HUES6 (cell line): ENCODE measurements around the gene FHOD3.
"Not testable (repeated sequence)": the region's sequence is repeated elsewhere in the genome, so short reads cannot be mapped to it uniquely, and the experiment has no call there.

Experiments used
- H3K27ac ChIP-seq: 2 replicates; pipeline ENCODE4 v1.7.0; 2013; ENCODE audit warnings: low read depth, mild to moderate bottlenecking, low read length, inconsistent platforms
- H3K27me3 ChIP-seq: 2 replicates; pipeline ENCODE4 v1.6.1; 2013; ENCODE audit warnings: low read length; ENCODE audit not compliant: control insufficient read depth, insufficient read depth
- H3K36me3 ChIP-seq: 2 replicates; pipeline ENCODE4 v1.6.1; 2013; ENCODE audit warnings: low read length; ENCODE audit not compliant: control insufficient read depth, insufficient read depth
- H3K4me1 ChIP-seq: 2 replicates; pipeline ENCODE4 v1.6.1; 2013; ENCODE audit warnings: low read length; ENCODE audit not compliant: control insufficient read depth, insufficient read depth
- H3K4me3 ChIP-seq: 2 replicates; pipeline ENCODE4 v1.5.1; 2013; ENCODE audit warnings: low read depth, low read length
- H3K9ac ChIP-seq: one replicate; pipeline ENCODE4 v1.6.1; 2013; ENCODE audit warnings: mild to moderate bottlenecking, low read length
- H3K9me3 ChIP-seq: 2 replicates; pipeline ENCODE4 v1.6.1; 2013; ENCODE audit warnings: low read depth, low read length; ENCODE audit not compliant: control insufficient read depth, insufficient read depth

The FHOD3 gene

DNA sequence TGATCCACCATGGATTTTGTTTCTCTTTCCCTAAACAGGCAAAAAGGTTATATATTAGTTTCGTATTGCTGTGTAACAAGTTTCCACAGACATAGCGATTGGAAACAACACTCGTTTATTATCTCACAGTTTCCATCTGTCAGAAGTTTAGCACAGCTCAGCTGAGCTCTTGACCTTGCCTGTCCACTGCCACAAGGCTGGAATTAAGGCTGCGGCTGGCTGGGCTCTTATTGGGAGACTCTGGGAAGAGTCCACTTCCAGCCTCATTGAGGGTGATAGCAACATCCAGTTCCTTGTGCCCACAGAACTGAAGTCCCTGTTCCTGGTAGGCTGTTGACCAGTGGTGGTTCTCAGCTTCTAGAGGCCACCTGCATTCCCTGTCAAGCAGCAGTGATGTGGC, 410.9 kb downstream of the FHOD3 start:
- Histone ChIP-seq H3K27ac (no peak overlapping the region), H3K9ac (no peak overlapping the region), H3K9me3 (no peaks in the 10 kb centered on the region), H3K27me3 (no peaks in the 10 kb centered on the region), H3K4me1 (no peaks in the 10 kb centered on the region; the same call in 1 of the 2 replicates), H3K4me3 (no peak overlapping the region), H3K36me3 (no peaks in the 10 kb centered on the region)

DNA sequence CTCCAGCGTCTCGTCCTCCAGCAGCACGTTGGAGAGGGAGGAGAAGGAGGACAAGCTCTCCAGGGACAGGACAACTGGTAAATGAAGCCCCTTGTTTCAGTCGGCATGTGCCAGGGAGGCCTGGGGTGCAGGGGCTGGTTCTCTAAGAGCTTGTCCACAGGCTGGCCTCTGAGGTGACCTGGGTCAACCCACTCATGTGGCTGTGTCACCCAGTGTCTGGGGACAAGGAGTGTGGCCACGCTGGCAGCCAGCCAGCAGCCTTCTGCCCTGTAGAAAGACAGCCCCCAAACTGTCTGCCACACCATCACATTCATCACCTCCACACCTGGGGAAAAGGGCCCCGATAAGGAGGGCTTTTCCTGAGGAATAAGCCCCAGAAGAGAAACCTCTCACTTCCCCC, 411.8 kb downstream of the FHOD3 start:
- no peaks in the 10 kb centered on the region for H3K27me3 ChIP-seq
- no peak overlapping the region for H3K27ac ChIP-seq
- no peaks in the 10 kb centered on the region; the same call in 1 of the 2 replicates for H3K4me1 ChIP-seq
- no peaks in the 10 kb centered on the region for H3K9me3 ChIP-seq
- H3K36me3 ChIP-seq, result no peaks in the 10 kb centered on the region
- H3K4me3 ChIP-seq, result no peak overlapping the region
- H3K9ac ChIP-seq, result no peak overlapping the region

DNA sequence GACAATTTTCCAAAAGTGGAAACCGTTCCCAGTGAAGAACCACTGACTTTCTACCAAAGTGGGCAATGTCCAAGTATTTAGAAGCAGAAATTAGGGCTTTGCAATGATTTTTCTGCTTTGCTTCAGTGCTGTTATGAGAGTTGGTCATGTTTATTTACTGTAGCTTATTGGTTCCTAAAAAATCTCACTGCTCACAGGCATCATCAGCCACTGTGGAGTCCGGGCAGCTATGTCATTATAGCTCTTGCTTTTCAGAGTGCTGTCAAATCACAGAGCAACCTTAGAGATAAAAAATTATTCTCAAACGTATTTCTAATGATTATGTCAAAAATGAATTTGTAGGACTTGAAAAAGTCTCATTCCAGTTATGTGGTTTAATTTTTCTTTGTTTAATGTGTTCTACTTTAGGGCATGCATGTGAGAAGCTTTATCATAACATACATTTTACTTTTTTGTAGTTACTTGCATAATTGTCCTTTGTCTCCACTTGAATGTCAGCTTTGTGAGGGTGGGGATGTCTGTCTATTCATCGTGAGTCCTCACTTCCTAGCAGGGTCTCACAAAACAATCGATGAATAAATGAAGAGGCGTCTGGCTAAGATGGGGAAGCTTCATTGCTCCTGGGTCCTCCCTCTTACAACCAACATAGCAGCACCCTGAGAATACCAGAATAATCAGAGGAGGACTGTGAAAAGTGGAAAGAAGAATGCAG, 413.7 kb downstream of the FHOD3 start:
- H3K27me3 ChIP-seq, result no peaks in the 10 kb centered on the region
- H3K9me3 ChIP-seq, result no peaks in the 10 kb centered on the region
- no peaks in the 10 kb centered on the region for H3K36me3 ChIP-seq
- no peak overlapping the region for H3K4me3 ChIP-seq
- no peaks in the 10 kb centered on the region for H3K4me1 ChIP-seq
- H3K9ac ChIP-seq, result no peak overlapping the region
- no peak overlapping the region for H3K27ac ChIP-seq

DNA sequence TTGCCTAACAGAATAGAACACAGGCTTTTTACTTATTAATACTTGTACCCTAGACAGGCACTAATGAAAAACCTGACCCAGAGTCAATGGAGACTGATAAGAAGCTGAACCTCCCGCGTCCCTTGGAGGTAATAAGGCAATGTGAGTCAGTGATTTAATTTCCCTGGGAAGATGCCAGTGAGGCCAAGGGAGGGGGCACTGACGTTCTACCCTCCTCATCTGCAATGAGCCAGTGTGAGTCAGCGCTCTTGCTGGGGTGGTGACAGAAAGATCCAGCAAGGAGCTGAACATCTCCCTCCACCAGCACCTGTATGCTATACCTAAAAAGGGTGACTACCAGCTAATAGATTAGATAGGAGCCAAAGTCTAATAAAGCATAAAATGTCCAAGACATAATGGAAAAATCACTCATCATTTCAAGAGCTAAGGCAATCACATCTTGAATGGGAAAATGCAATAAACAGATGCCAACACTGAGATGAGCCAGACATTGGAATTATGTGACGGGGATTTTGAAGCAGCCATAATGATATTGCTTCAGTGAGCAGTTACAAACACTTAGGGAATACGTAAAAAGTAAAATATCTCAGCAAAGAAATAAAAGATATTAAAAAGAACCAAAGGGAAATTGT, 414.4 kb downstream of the FHOD3 start:
- H3K36me3 ChIP-seq, result no peaks in the 10 kb centered on the region
- peaks cover 3% of the 10 kb centered on the region; the same call in 1 of the 2 replicates for H3K27me3 ChIP-seq
- H3K9me3 ChIP-seq, result no peaks in the 10 kb centered on the region
- H3K27ac ChIP-seq, result no peak overlapping the region
- H3K4me3 ChIP-seq, result no peak overlapping the region
- H3K4me1 ChIP-seq, result no peaks in the 10 kb centered on the region
- no peak overlapping the region for H3K9ac ChIP-seq

DNA sequence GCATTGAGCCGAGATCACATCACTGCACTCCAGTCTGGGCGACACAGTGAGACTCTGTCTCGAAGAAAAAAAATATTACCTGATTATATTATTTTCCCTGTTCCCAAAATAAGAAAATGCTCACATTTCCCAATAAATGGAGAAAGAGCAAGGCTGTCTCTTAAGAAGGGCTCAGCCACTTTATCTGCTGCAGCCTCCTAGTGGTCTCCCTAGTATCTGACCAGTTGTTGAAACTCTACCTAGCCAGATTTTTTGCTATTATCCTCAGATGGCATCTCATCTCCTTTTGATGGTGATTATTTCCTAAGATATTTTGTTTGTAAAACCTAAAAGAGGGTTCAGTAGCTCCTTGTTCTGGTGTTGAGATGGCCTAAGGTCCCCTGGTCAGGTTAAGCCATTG, 417.0 kb downstream of the FHOD3 start:
- no peak overlapping the region for H3K27ac ChIP-seq
- H3K9ac ChIP-seq, result no peak overlapping the region
- no peaks in the 10 kb centered on the region for H3K36me3 ChIP-seq
- H3K9me3 ChIP-seq, result no peaks in the 10 kb centered on the region
- no peak overlapping the region for H3K4me3 ChIP-seq
- H3K4me1 ChIP-seq, result 0 out of 2 replicates have a peak, but pooled peaks cover 4% of the 10 kb centered on the region
- H3K27me3 ChIP-seq, result peaks cover 3% of the 10 kb centered on the region; the same call in 1 of the 2 replicates

DNA sequence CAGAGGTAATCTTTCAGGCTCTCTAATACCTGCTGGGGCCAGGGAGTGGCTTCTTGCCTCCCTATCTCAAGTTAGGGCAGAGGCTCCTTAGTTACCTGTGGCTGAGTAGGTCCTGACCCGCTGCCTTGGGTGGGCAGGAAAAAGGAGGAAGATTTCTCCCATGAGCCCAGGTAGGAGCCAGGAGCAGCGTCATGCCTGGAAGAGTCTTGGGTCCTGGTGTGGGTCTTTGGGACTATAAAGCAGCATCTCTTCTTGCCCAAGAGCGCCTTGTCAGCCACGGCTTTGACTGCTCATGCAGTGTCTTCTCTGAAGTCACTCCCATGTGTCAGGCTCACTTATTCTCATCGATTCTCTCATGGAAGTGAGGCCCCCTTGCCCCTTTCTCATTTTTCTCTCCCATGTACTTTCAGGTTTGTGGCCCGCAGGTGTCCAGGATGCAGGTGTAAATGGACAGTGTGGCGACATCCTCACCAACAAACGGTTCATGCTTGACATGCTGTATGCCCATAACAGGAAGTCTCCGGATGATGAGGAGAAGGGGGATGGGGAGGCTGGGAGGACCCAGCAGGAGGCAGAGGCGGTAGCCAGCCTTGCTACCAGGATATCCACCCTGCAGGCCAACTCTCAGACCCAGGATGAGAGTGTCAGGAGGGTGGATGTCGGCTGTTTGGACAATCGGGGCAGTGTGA, 420.1 kb downstream of the FHOD3 start:
- no peak overlapping the region for H3K27ac ChIP-seq
- H3K9me3 ChIP-seq, result no peaks in the 10 kb centered on the region
- peaks cover 3% of the 10 kb centered on the region; the same call in 1 of the 2 replicates for H3K27me3 ChIP-seq
- no peak overlapping the region for H3K9ac ChIP-seq
- H3K36me3 ChIP-seq, result no peaks in the 10 kb centered on the region
- no peak overlapping the region for H3K4me3 ChIP-seq
- H3K4me1 ChIP-seq, result 0 out of 2 replicates have a peak, but pooled peaks cover 4% of the 10 kb centered on the region

DNA sequence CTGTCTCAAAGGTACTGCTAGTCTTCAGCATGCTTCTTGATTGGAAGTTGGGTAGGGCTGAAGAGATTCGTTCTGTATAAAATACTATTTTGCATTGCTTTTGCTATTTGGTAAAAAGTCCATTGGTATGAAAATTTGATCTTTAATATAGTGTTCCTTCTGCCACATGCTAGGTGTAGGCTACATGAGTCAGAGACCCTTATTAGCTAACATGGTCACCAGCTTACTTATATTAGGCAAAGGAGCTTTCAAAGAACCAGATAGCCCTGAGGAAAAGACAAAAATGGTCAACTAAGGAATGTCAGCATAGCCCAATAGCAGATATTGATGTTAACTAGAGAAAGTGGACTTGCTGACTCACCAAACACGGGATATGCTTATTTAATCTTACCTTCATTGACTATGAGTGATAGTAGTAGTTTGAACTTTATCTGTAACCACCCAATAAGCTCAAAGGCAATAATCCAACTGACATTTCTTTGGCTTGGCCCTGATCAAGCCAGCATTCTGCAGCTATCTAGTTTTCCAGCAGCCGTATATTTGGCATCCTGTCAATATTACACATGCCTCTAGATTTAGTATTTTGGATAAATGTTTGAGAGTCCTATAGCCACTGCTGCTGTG, 421.3 kb downstream of the FHOD3 start:
- no peak overlapping the region for H3K4me3 ChIP-seq
- H3K9ac ChIP-seq, result no peak overlapping the region
- no peak overlapping the region for H3K27ac ChIP-seq
- H3K27me3 ChIP-seq, result peaks cover 3% of the 10 kb centered on the region
- H3K9me3 ChIP-seq, result no peaks in the 10 kb centered on the region
- H3K36me3 ChIP-seq, result no peaks in the 10 kb centered on the region
- peaks cover 9% of the 10 kb centered on the region; the same call in 1 of the 2 replicates for H3K4me1 ChIP-seq

DNA sequence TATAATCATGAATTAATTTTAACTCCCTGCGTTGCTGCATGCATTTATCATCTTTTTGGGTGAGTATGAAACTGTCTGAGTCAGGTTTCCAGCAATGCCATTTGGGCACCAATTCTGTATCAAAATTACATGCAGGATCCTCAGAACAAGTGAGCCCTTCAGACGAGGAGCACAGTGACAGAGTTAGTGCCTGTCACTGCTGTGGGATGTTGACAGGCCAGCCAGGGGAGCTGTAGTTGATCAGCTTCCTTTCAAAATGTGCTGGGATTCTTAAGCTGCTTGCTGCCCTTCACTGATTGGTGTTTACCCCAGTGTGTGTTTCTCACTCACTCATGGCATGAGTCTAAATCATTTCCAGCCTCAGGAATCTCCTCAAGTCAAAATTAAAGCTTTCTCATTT, 422.1 kb downstream of the FHOD3 start:
- Histone ChIP-seq H3K36me3 (no peaks in the 10 kb centered on the region), H3K27me3 (peaks cover 3% of the 10 kb centered on the region), H3K4me1 (peaks cover 9% of the 10 kb centered on the region; the same call in 1 of the 2 replicates), H3K9ac (no peak overlapping the region), H3K9me3 (no peaks in the 10 kb centered on the region), H3K4me3 (no peak overlapping the region), H3K27ac (no peak overlapping the region)

DNA sequence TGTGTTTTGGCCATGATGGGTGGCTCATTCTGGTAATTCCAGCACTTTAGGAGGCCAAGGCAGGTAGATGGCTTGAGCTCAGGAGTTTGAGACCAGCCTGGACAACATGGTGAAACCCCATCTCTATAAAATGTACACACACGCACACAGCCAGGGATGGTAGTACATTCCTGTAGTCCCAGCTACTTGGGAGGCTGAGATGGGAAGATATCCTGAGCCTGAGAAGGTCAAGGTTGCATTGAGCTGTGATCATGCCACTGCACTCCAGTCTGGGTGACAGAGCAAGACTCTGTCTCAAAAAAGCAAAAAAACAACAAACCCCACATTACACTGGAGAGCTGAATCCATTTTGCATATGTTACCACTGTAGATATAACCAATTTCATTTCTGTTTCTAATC, 423.8 kb downstream of the FHOD3 start:
- not testable (repeated sequence) for H3K4me1 ChIP-seq, H3K4me3 ChIP-seq, H3K27ac ChIP-seq, H3K9me3 ChIP-seq, H3K27me3 ChIP-seq, H3K36me3 ChIP-seq, H3K9ac ChIP-seq

DNA sequence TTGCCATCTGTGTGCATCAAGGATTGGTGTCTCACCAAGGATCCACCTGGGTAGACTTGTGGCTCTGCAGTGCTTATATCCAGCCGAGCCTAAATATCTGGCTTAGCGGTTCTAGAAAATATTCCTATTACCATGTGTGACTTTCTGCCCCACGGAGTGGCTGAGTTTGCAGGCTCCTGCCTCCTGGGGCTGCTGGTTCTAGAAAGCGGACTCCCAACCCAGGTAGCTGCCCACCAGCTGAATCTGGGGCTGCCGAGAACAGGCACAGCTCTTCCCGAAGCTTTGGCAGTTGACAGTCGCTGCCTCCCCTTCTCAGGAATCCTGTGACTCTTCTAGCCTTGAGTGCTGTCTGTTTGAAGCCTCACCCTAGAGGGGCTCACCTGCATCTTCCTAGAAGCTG, 426.7 kb downstream of the FHOD3 start:
- Histone ChIP-seq H3K27ac (no peak overlapping the region), H3K4me3 (no peak overlapping the region), H3K36me3 (no peaks in the 10 kb centered on the region), H3K9me3 (no peaks in the 10 kb centered on the region), H3K9ac (no peak overlapping the region), H3K27me3 (peaks cover 6% of the 10 kb centered on the region), H3K4me1 (peaks cover 4% of the 10 kb centered on the region; the same call in 1 of the 2 replicates)
